GM12892 (cell line): ENCODE results near the gene ARRDC5.
A peak's percentile ranks its signal among the peaks of the same experiment; 100 is the strongest.
"Not testable (repeated sequence)": the region's sequence is repeated elsewhere in the genome, so short reads cannot be mapped to it uniquely, and the experiment has no call there.

Experiments
- DNase-seq: peaks from one replicate; pipeline ENCODE4 v3.0.0; 2011; ENCODE audit not compliant: insufficient read length
- FAIRE-seq: peaks from 2 replicates; lab custom pipeline; 2011; peaks lifted over from hg19 to GRCh38; lab: Jason Lieb, UNC
- POLR2A ChIP-seq: IDR thresholded peaks from 2 replicates; pipeline ENCODE4 v1.6.1; 2011; ENCODE audit warnings: low read depth, low read length, control low read depth
- POLR2AphosphoS5 ChIP-seq: IDR thresholded peaks from 2 replicates; pipeline ENCODE4 v1.6.1; 2011; ENCODE audit warnings: low read depth, low read length, control low read depth
- TAF1 ChIP-seq: IDR thresholded peaks from 2 replicates; pipeline ENCODE4 v1.6.1; 2011; ENCODE audit warnings: low read depth, mild to moderate bottlenecking, control low read depth, low read length, borderline replicate concordance

Gene ARRDC5

DNA sequence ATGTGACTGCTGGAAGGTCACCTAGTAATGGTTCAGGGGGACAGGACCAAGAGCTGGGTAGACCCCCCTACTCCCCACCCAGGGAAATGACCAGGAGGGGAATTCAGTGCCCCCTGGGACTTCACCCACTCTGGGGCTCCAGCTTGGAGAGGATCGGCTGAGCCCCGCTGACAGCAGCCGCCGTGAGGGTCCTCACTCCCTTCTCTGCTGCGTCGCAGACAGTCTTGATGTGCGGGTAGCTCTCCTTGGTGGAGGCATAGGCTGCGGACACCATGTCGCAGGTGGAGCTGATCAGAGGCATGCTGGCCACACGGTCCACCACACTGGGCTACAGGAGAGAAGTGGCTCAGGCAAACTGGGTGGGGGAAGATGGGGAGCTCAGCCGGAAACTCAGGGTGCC lies 43.0 kb downstream of the ARRDC5 start:
- TF ChIP-seq POLR2A (no peak), TAF1 (no peak), POLR2AphosphoS5 (no peak)
- no peak for FAIRE-seq
- no peak for DNase-seq

DNA sequence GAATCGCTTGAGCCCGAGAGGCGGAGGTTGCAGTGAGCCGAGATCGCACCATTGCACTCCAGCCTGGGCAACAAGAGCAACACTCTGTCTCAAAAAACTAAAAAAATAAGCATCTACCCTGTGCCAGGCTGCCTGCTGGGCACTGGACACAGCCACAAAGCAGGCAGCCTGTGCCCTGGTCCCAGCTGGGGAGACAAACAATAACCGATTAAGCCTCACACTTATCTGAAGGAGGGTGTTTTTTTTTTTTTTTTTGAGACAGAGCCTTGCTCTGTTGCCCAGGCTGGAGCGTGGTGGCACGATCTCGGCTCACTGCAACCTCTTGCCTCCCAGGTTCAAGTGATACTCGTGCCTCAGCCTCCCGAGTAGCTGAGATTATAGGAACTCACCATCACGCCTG lies 46.2 kb downstream of the ARRDC5 start:
- not testable (repeated sequence) for FAIRE-seq, DNase-seq

- not testable (repeated sequence) for DNase-seq, FAIRE-seq
Measured at GRCh38 chr19:4853506-4853905, 49.2 kb downstream of the ARRDC5 start.

DNA sequence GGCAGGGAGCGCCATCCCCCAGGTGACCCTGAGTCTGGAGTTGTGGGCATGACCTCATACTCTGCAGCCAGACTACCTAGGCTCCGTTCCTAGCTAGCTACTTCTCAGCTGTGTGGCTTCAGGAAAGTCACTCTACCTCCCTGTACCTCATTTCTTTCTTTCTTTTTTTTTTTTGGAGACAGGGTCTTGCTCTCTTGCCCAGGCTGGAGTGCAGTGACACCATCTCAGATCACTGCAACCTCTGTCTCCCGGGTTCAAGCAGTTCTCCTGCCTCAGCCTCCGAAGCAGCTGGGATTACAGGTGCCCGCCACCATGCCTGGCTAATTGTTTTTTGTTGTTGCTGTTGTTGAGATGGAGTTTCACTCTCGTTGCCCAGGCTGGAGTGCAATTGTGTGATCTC lies 50.2 kb downstream of the ARRDC5 start:
- DNase-seq (no peak), FAIRE-seq (no peak)
- TF ChIP-seq POLR2A (no peak), TAF1 (no peak), POLR2AphosphoS5 (no peak)

GRCh38 chr19:4851551-4852290 lies 51.0 kb downstream of the ARRDC5 start:
- DNase-seq (peak; percentile 84), FAIRE-seq (peak; percentile 87)
- TF ChIP-seq POLR2A (no peak), POLR2AphosphoS5 (peak; percentile 41; the same call in 1 of the 2 replicates), TAF1 (no peak)

DNA sequence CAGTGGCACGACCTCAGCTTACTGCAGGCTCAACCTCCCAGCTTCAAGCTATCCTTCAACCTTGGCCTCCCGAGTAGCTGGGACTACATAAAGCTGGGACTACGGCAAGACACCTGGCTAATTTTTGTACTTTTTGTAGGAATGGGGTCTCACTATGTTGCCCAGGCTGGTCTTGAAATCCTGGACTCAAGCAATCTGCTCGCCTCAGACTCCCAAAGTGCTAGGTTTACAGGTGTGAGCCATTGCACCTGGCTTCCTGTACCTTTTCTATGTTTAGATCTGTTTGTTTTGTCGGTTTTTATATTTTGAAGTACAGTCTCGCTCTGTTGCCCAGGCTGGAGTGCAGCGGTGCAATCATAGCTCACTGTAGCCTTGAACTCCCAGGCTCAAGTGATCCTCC lies 53.7 kb downstream of the ARRDC5 start:
- TF ChIP-seq POLR2A = no peak
- no peak for TF ChIP-seq TAF1
- TF ChIP-seq POLR2AphosphoS5 = no peak
- FAIRE-seq = no peak
- DNase-seq = no peak

DNA sequence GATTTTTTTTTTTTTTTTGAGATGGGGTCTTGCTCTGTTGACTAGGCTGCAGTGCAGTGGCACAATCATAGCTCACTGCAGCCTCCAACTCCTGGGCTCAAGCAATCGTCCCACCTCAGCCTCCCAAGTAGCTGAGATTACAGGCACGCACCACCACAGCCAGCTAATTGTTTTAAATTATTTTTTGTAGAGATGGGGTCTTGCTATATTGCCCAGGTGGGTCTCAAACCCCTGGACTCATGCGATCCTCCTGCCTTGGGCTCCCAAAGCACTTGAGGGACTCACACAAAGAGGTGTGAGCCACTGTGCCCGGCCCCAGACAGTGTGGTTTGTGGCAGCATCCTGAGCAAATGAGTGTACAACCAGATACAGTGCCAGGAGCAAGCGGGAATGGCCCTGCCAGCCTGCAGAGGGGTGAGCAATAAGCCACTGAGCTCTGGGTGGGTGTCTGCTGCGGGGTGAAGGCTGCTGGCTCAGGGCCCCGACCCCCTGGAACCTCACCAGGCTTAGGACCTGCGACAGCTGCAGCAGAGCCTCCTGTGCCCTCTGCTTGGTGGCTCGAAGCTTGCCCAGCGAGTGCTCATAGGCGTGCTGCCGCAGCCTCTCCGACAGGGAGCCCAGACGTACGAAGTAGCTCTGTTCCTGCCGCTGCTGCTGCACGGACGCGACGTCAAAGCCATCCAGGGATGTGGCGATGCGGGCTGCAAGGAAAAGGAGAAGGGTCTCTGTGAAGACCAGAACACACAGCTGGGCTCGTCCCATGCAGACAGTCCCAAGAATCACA lies 55.3 kb downstream of the ARRDC5 start:
- FAIRE-seq = no peak
- DNase-seq = no peak
- TF ChIP-seq TAF1 (no peak), POLR2A (no peak), POLR2AphosphoS5 (no peak)

- not testable (repeated sequence) for FAIRE-seq
Measured at GRCh38 chr19:4845975-4846374, 56.7 kb downstream of the ARRDC5 start.

GRCh38 chr19:4844348-4845179 lies 58.1 kb downstream of the ARRDC5 start:
- TF ChIP-seq POLR2A = no peak
- no peak for TF ChIP-seq TAF1
- no peak for TF ChIP-seq POLR2AphosphoS5
- FAIRE-seq (no peak), DNase-seq (no peak)

More at GRCh38 chr19:4845975-4846374, 56.7 kb downstream of the ARRDC5 start:
- not testable (repeated sequence) for DNase-seq

DNA sequence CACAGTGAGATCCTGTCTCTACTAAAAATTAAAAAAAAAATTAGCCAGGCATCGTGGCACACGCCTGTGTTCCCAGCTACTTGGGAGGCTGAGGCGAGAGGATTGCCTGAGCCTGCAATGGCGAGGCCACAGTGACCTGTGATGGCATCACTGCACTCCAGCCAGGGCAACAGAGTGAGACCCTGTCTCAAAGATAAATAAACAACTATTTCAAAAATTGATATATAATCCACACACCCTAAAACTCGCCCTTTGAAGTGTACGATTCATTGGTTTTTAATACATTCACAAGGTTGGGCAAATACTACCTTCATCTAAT lies 59.1 kb downstream of the ARRDC5 start:
- FAIRE-seq (no peak), DNase-seq (no peak)
- TF ChIP-seq POLR2AphosphoS5 (no peak), TAF1 (no peak), POLR2A (no peak)
